SU-DHL-6 (cell line): ENCODE results near the gene RIN3.

Experiments used
- CTCF ChIP-seq: fragments of 200-600 bp; sonication (generic); IDR thresholded peaks from one replicate; pipeline ENCODE4 v1.5.1; 2017; ENCODE audit warnings: antibody characterized with exemption, mild to moderate bottlenecking, low read length, moderate library complexity; ENCODE audit not compliant: insufficient read depth, poor library complexity, severe bottlenecking
- EZH2phosphoT487 ChIP-seq: fragments of 200-600 bp; sonication (generic), shearing (Covaris generic); conservative IDR thresholded peaks from 2 replicates; pipeline ENCODE4 v1.6.1; 2018; ENCODE audit warnings: mild to moderate bottlenecking, antibody characterized with exemption, low read length, moderate library complexity, mixed read lengths

- TF ChIP-seq CTCF, result no peak
- TF ChIP-seq EZH2phosphoT487, result no peak
These were observed 39.5 kb upstream of the RIN3 start for GRCh38 chr14:92473969-92474535.
